HG02938 (cell line): ENCODE results near the gene UNC5C.

Experiments
- ATAC-seq: cut with Tn5 transposase; IDR thresholded peaks from one replicate; pipeline ENCODE4 v1.9.1; 2021; ENCODE audit warnings: mild to moderate bottlenecking, moderate library complexity; ENCODE audit not compliant: unreplicated experiment

Gene UNC5C

GRCh38 chr4:95546866-95547714 is 1.7 kb downstream of the UNC5C start:
- no peak for ATAC-seq

GRCh38 chr4:95546221-95546620 is 2.6 kb downstream of the UNC5C start:
- no peak for ATAC-seq

- ATAC-seq, result no peak
Measured at GRCh38 chr4:95545546-95545945, 3.2 kb downstream of the UNC5C start.

- ATAC-seq, result no peak
Measured at GRCh38 chr4:95544113-95545103, 4.4 kb downstream of the UNC5C start.

- ATAC-seq, result peak; percentile 73
Measured at GRCh38 chr4:95541889-95542607, 6.7 kb downstream of the UNC5C start.

GRCh38 chr4:95541094-95541493 is 7.7 kb downstream of the UNC5C start:
- ATAC-seq, result no peak

GRCh38 chr4:95540227-95540626 is 8.5 kb downstream of the UNC5C start:
- no peak for ATAC-seq

GRCh38 chr4:95539106-95539505 is 9.7 kb downstream of the UNC5C start:
- no peak for ATAC-seq

- no peak for ATAC-seq
Measured at GRCh38 chr4:95537863-95538488, 10.8 kb downstream of the UNC5C start.

GRCh38 chr4:95537191-95537590 is 11.6 kb downstream of the UNC5C start:
- no peak for ATAC-seq

- ATAC-seq, result no peak
Measured at GRCh38 chr4:95536650-95537049, 12.1 kb downstream of the UNC5C start.

GRCh38 chr4:95535180-95535579 is 13.6 kb downstream of the UNC5C start:
- ATAC-seq, result no peak

GRCh38 chr4:95534032-95534431 is 14.7 kb downstream of the UNC5C start:
- no peak for ATAC-seq

- no peak for ATAC-seq
Measured at GRCh38 chr4:95533254-95533653, 15.5 kb downstream of the UNC5C start.

GRCh38 chr4:95532305-95532704 is 16.5 kb downstream of the UNC5C start:
- ATAC-seq, result no peak

GRCh38 chr4:95531141-95531540 is 17.6 kb downstream of the UNC5C start:
- no peak for ATAC-seq

- no peak for ATAC-seq
Measured at GRCh38 chr4:95529946-95530345, 18.8 kb downstream of the UNC5C start.

- ATAC-seq, result no peak
Measured at GRCh38 chr4:95528388-95528948, 20.3 kb downstream of the UNC5C start.

GRCh38 chr4:95526075-95526474 is 22.7 kb downstream of the UNC5C start:
- ATAC-seq, result no peak

GRCh38 chr4:95524729-95525128 is 24.0 kb downstream of the UNC5C start:
- no peak for ATAC-seq
